ENCODE measurements around the gene DOCK11. TPM values are rescaled to one million over a fixed set of nuclear protein-coding genes. Genes with fewer than 3 reads are reported as not detected.

DOCK11 gene
- polyA plus RNA-seq, 1 of the 3 experiments (the other 2 are of a cell fraction) = 34.8 TPM

DNA sequence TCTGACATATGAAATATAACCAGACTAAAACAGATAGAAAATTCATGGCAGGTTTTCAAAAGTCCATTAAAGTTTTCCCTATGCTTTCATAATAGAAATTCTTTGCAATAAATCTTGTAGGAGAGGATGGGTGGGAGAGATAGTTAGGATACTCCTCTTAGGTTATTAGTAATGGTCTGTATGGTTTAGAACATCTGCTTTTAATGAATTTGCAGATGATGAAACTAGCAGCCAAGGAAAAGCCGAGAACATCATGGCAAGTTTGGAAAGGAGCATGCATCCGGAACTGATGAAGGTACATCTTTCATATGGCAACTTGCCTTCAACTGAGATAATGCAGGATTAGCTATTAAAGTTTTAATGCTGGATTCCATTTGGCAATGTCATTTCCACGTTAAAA lies 70.7 kb downstream of the DOCK11 start:
- no peak for DNase-seq
- peak; percentile 83 for TF ChIP-seq NFIC (IDR thresholded peaks at IDR 0.05; ENCODE audit: borderline replicate concordance)
- TF ChIP-seq USF2 (IDR thresholded peaks at IDR 0.05; ENCODE audit: borderline replicate concordance, low read depth, low read length) = no peak
- no peak for TF ChIP-seq FOXJ3 (CRISPR knock-in tag; IDR thresholded peaks at IDR 0.05)
- no peak for TF ChIP-seq MEF2A (IDR thresholded peaks at IDR 0.05; ENCODE audit: borderline replicate concordance, low read depth)
- no peak for TF ChIP-seq RCOR1 (IDR thresholded peaks at IDR 0.05; ENCODE audit: low read length)
- no peak for TF ChIP-seq YY1 (IDR thresholded peaks at IDR 0.05; ENCODE audit: low read depth)
- TF ChIP-seq TCF12 (IDR thresholded peaks at IDR 0.05) = peak; percentile 99
- TF ChIP-seq EZH2phosphoT487 (IDR thresholded peaks at IDR 0.05; ENCODE audit: borderline replicate concordance, low read depth) = no peak
- no peak for TF ChIP-seq RAD21 (IDR thresholded peaks at IDR 0.05; ENCODE audit: low read length)
- TF ChIP-seq JUND (IDR thresholded peaks at IDR 0.05) = peak; percentile 45; the same call in 1 of the 2 replicates
- TF ChIP-seq RXRA (IDR thresholded peaks at IDR 0.05; ENCODE audit: borderline replicate concordance, low read depth) = 0 out of 2 replicates have a peak, but pooled peaks have one; percentile 31
- peak; percentile 79 for TF ChIP-seq MAX (IDR thresholded peaks at IDR 0.05; ENCODE audit: low read depth)
- TF ChIP-seq GATA2 (CRISPR knock-in tag; IDR thresholded peaks at IDR 0.05) = no peak
- TF ChIP-seq ELF1 (IDR thresholded peaks at IDR 0.05) = no peak
- peak; percentile 80 for TF ChIP-seq TEAD4 (IDR thresholded peaks at IDR 0.05; ENCODE audit: borderline replicate concordance, insufficient read depth)
- TF ChIP-seq, protein P1, sequence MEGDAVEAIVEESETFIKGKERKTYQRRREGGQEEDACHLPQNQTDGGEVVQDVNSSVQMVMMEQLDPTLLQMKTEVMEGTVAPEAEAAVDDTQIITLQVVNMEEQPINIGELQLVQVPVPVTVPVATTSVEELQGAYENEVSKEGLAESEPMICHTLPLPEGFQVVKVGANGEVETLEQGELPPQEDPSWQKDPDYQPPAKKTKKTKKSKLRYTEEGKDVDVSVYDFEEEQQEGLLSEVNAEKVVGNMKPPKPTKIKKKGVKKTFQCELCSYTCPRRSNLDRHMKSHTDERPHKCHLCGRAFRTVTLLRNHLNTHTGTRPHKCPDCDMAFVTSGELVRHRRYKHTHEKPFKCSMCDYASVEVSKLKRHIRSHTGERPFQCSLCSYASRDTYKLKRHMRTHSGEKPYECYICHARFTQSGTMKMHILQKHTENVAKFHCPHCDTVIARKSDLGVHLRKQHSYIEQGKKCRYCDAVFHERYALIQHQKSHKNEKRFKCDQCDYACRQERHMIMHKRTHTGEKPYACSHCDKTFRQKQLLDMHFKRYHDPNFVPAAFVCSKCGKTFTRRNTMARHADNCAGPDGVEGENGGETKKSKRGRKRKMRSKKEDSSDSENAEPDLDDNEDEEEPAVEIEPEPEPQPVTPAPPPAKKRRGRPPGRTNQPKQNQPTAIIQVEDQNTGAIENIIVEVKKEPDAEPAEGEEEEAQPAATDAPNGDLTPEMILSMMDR (IDR thresholded peaks at IDR 0.05) = no peak
- no peak for TF ChIP-seq MXI1 (IDR thresholded peaks at IDR 0.05; ENCODE audit: low read depth, low read length)
- TF ChIP-seq FOXM1 (IDR thresholded peaks at IDR 0.05; ENCODE audit: low read depth) = peak; percentile 67
- no peak for TF ChIP-seq GABPA (IDR thresholded peaks at IDR 0.05; ENCODE audit: low read depth)
- TF ChIP-seq, protein P2, sequence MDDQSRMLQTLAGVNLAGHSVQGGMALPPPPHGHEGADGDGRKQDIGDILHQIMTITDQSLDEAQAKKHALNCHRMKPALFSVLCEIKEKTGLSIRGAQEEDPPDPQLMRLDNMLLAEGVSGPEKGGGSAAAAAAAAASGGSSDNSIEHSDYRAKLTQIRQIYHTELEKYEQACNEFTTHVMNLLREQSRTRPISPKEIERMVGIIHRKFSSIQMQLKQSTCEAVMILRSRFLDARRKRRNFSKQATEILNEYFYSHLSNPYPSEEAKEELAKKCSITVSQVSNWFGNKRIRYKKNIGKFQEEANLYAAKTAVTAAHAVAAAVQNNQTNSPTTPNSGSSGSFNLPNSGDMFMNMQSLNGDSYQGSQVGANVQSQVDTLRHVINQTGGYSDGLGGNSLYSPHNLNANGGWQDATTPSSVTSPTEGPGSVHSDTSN (IDR thresholded peaks at IDR 0.05) = peak; percentile 75
- no peak for TF ChIP-seq ZBTB33 (IDR thresholded peaks at IDR 0.05; ENCODE audit: borderline replicate concordance, low read depth)
- TF ChIP-seq POLR2AphosphoS5 (IDR thresholded peaks at IDR 0.05; ENCODE audit: low read depth, low read length) = peak; percentile 44
- no peak for TF ChIP-seq CHD2 (IDR thresholded peaks at IDR 0.05; ENCODE audit: low read length, partially characterized antibody)
- TF ChIP-seq IRF3 (IDR thresholded peaks at IDR 0.05; ENCODE audit: low read depth, low read length) = no peak
- no peak for TF ChIP-seq SMC3 (IDR thresholded peaks at IDR 0.05; ENCODE audit: low read depth, low read length)

More for the DNA sequence above, 70.7 kb downstream of the DOCK11 start:
- peaks cover 0 to 12% of the 10 kb centered on the region in 2 experiments for H3K36me3 ChIP-seq (replicated peaks in 1 of 2; ENCODE audit: control insufficient read depth in 1 of 2, insufficient read depth in 2 of 2, low read length in 1 of 2)
- H3K9me3 ChIP-seq = no peaks in the 10 kb centered on the region
- H3K79me2 ChIP-seq (ENCODE audit: insufficient read depth) = no peaks in the 10 kb centered on the region
- 9% methylated on average over 3 of the region's 3 CpGs for WGBS (ENCODE audit: low lambda C conversion rate)
- no peaks in the 10 kb centered on the region for H3K4me1 ChIP-seq (ENCODE audit: control insufficient read depth in 1 of 2, insufficient read depth in 2 of 2, low read depth in 1 of 2, low read length in 1 of 2)
- ChIA-PET POLR2A (no interaction called here), CTCF (no interaction called here)
- no peak overlapping the region for H3K9ac ChIP-seq
- H3K4me3 ChIP-seq (ENCODE audit: low read depth in 2 of 2, low read length in 1 of 2) = no peak overlapping the region
- H3K4me2 ChIP-seq = no peak overlapping the region; the same call in 1 of the 2 replicates
- H2AFZ ChIP-seq (ENCODE audit: low read depth) = no peak overlapping the region
- H4K20me1 ChIP-seq (ENCODE audit: insufficient read depth) = no peaks in the 10 kb centered on the region
- peak overlapping the region; percentile 67 to 82; a peak in 3 of 4 replicates for H3K27ac ChIP-seq (ENCODE audit: low read depth in 2 of 2, low read length in 1 of 2)
- H3F3A ChIP-seq (replicated peaks; ENCODE audit: insufficient read depth) = peaks cover 15% of the 10 kb centered on the region
- no peaks in the 10 kb centered on the region for H3K9me2 ChIP-seq
- 0 out of 2 replicates have a peak, but pooled peaks cover 5% of the 10 kb centered on the region for H3K27me3 ChIP-seq (ENCODE audit: insufficient read depth)
